H9 (cell line): ENCODE measurements around the gene PCDHGB2. TPM values are rescaled to one million over a fixed set of nuclear protein-coding genes. Genes with fewer than 3 reads are reported as not detected.
"Not testable (repeated sequence)": the region's sequence is repeated elsewhere in the genome, so short reads cannot be mapped to it uniquely, and the experiment has no call there.

Experiments
- DNase-seq: peaks from one replicate; pipeline ENCODE4 v3.0.0-alpha.2; 2017
- H2AFZ ChIP-seq: one replicate; pipeline ENCODE4 v1.6.1; 2013; ENCODE audit warnings: mild to moderate bottlenecking, low read length, control low read depth, moderate library complexity
- H2AK5ac ChIP-seq: 2 replicates; pipeline ENCODE4 v1.6.1; 2013; ENCODE audit warnings: low read length, control low read depth, mixed read lengths; ENCODE audit not compliant: insufficient read length
- H2BK120ac ChIP-seq: one replicate; pipeline ENCODE4 v1.6.1; 2013; ENCODE audit warnings: low read depth, mild to moderate bottlenecking, low read length, control low read depth, inconsistent platforms; ENCODE audit not compliant: poor library complexity, severe bottlenecking
- H2BK12ac ChIP-seq: 2 replicates; pipeline ENCODE4 v1.6.1; 2013; ENCODE audit warnings: low read length, control low read depth, mixed read lengths, low read depth; ENCODE audit not compliant: insufficient read length
- H2BK15ac ChIP-seq: 2 replicates; pipeline ENCODE4 v1.6.1; 2013; ENCODE audit warnings: low read depth, low read length, control low read depth
- H2BK20ac ChIP-seq: one replicate; pipeline ENCODE4 v1.6.1; 2013; ENCODE audit warnings: low read depth, mild to moderate bottlenecking, low read length, control low read depth, inconsistent platforms; ENCODE audit not compliant: poor library complexity, severe bottlenecking
- H2BK5ac ChIP-seq: 2 replicates; pipeline ENCODE4 v1.6.1; 2013; ENCODE audit warnings: low read length, control low read depth, mixed read lengths; ENCODE audit not compliant: insufficient read length
- H3K14ac ChIP-seq: 2 replicates; pipeline ENCODE4 v1.6.1; 2013; ENCODE audit warnings: low read length, control low read depth; ENCODE audit not compliant: insufficient read depth
- H3K18ac ChIP-seq: 2 replicates; pipeline ENCODE4 v1.6.1; 2013; ENCODE audit warnings: low read depth, mild to moderate bottlenecking, mixed read lengths, low read length, control low read depth; ENCODE audit not compliant: insufficient read length
- H3K23ac ChIP-seq: 2 replicates; pipeline ENCODE4 v1.6.1; 2013; ENCODE audit warnings: low read length, control low read depth, mixed read lengths, low read depth; ENCODE audit not compliant: insufficient read length
- H3K23me2 ChIP-seq: 2 replicates; pipeline ENCODE4 v1.6.1; 2013; ENCODE audit warnings: low read depth, mild to moderate bottlenecking, mixed read lengths, low read length, control low read depth; ENCODE audit not compliant: insufficient read length, poor library complexity, severe bottlenecking
- H3K27ac ChIP-seq: 2 replicates; pipeline ENCODE4 v1.5.1; 2013; ENCODE audit warnings: low read length, control low read depth, mixed read lengths, low read depth; ENCODE audit not compliant: insufficient read length
- H3K27me3 ChIP-seq: 2 replicates; pipeline ENCODE4 v1.6.1; 2013; ENCODE audit warnings: low read length, control low read depth, inconsistent platforms; ENCODE audit not compliant: insufficient read depth
- H3K4ac ChIP-seq: 2 replicates; pipeline ENCODE4 v1.6.1; 2013; ENCODE audit warnings: low read depth, mild to moderate bottlenecking, control low read depth, inconsistent platforms, low read length, moderate library complexity
- H3K4me1 ChIP-seq: 2 replicates; pipeline ENCODE4 v1.6.1; 2013; ENCODE audit warnings: low read length, control low read depth, inconsistent platforms; ENCODE audit not compliant: insufficient read depth
- H3K4me2 ChIP-seq: 2 replicates; pipeline ENCODE4 v1.6.1; 2013; ENCODE audit warnings: low read length, control low read depth, mixed read lengths; ENCODE audit not compliant: insufficient read length, insufficient read depth
- H3K56ac ChIP-seq: 2 replicates; pipeline ENCODE4 v1.6.1; 2013; ENCODE audit warnings: low read depth, mild to moderate bottlenecking, mixed read lengths, low read length, control low read depth; ENCODE audit not compliant: insufficient read length
- H3K79me1 ChIP-seq: 2 replicates; pipeline ENCODE4 v1.6.1; 2013; ENCODE audit warnings: low read depth, mild to moderate bottlenecking, moderate library complexity, low read length, control low read depth, inconsistent platforms; ENCODE audit not compliant: insufficient read depth, poor library complexity, severe bottlenecking
- H3K79me2 ChIP-seq: 2 replicates; pipeline ENCODE4 v1.6.1; 2013; ENCODE audit warnings: low read length, control low read depth, inconsistent platforms; ENCODE audit not compliant: insufficient read depth
- H3K9ac ChIP-seq: 2 replicates; pipeline ENCODE4 v1.6.1; 2013; ENCODE audit warnings: low read length, control low read depth, mixed read lengths; ENCODE audit not compliant: insufficient read length; ENCODE audit errors: extremely low read depth
- H3K9me3 ChIP-seq: one replicate; pipeline ENCODE4 v1.6.1; 2013; ENCODE audit warnings: low read depth, low read length, inconsistent platforms; ENCODE audit not compliant: control insufficient read depth
- H3T11ph ChIP-seq: one replicate; pipeline ENCODE4 v1.6.1; 2013; ENCODE audit warnings: mild to moderate bottlenecking, low read length, control low read depth, inconsistent platforms
- H4K20me1 ChIP-seq: one replicate; pipeline ENCODE4 v1.6.1; 2013; ENCODE audit not compliant: control insufficient read depth, insufficient read length, insufficient read depth
- H4K5ac ChIP-seq: 2 replicates; pipeline ENCODE4 v1.6.1; 2013; ENCODE audit warnings: low read depth, mild to moderate bottlenecking, mixed read lengths, low read length, control low read depth; ENCODE audit not compliant: insufficient read length
- H4K8ac ChIP-seq: replicated peaks from 2 replicates; pipeline ENCODE4 v1.6.1; 2013; ENCODE audit warnings: low read length, control low read depth, mixed read lengths, low read depth; ENCODE audit not compliant: insufficient read length
- H4K91ac ChIP-seq: 2 replicates; pipeline ENCODE4 v1.6.1; 2013; ENCODE audit warnings: low read depth, mild to moderate bottlenecking, moderate library complexity, mixed read lengths, low read length, control low read depth; ENCODE audit not compliant: insufficient read length
- H3K27ac Mint-ChIP-seq, 3 experiments: 2 replicates in 2 of 3; 3 replicates in 1 of 3; pipeline ENCODE4 v1.8.0; 2020 to 2021; ENCODE audit warnings: mixed read lengths in 3 of 3, mild to moderate bottlenecking in 1 of 3, moderate library complexity in 1 of 3
- H3K27me3 Mint-ChIP-seq: 2 replicates; pipeline ENCODE4 v1.8.0; 2021; ENCODE audit warnings: low read depth, mild to moderate bottlenecking, moderate library complexity, mixed read lengths
- H3K36me3 Mint-ChIP-seq, 3 experiments: 2 replicates in 2 of 3; 3 replicates in 1 of 3; pipeline ENCODE4 v1.8.0; 2020 to 2021; ENCODE audit warnings: low read depth in 3 of 3, mixed read lengths in 3 of 3; ENCODE audit not compliant: insufficient read depth in 1 of 3
- H3K4me1 Mint-ChIP-seq, 2 experiments: 2 replicates each; pipeline ENCODE4 v1.8.0; 2020; ENCODE audit warnings: mixed read lengths in 2 of 2
- H3K4me3 Mint-ChIP-seq, 2 experiments: 2 replicates in 1 of 2; 3 replicates in 1 of 2; pipeline ENCODE4 v1.8.0; 2020 to 2021; ENCODE audit warnings: mild to moderate bottlenecking in 2 of 2, mixed read lengths in 2 of 2, moderate library complexity in 1 of 2
- H3K9me3 Mint-ChIP-seq, 2 experiments: 2 replicates in 1 of 2; 3 replicates in 1 of 2; pipeline ENCODE4 v1.8.0; 2020; ENCODE audit warnings: mild to moderate bottlenecking in 2 of 2, mixed read lengths in 2 of 2, moderate library complexity in 1 of 2
- WGBS: extraction: QIAGEN DNeasy Blood & Tissue Kit; methylation state at CpG from one replicate; pipeline ENCODE4 v1.1.7; 2013; ENCODE audit warnings: missing lambda C conversion rate, low lambda C conversion rate, mixed read lengths; ENCODE audit not compliant: insufficient read length; ENCODE audit errors: extremely low coverage; 5-methylcytosine and 5-hydroxymethylcytosine counted together
- total RNA-seq: library from RNA; stranded (reverse); gene quantifications from 2 replicates; pipeline ENCODE4 v1.2.1, GENCODE V29; 2021
- TF ChIP-seq, protein P1 (sequence below): fragments of 200-600 bp; sonication (generic); conservative IDR thresholded peaks from 3 replicates; pipeline ENCODE4 v1.8.0; 2021; ENCODE audit warnings: antibody characterized with exemption, mild to moderate bottlenecking

The PCDHGB2 gene
- total RNA-seq, 1 experiment from 2014 or later, result 3.8 TPM

DNA sequence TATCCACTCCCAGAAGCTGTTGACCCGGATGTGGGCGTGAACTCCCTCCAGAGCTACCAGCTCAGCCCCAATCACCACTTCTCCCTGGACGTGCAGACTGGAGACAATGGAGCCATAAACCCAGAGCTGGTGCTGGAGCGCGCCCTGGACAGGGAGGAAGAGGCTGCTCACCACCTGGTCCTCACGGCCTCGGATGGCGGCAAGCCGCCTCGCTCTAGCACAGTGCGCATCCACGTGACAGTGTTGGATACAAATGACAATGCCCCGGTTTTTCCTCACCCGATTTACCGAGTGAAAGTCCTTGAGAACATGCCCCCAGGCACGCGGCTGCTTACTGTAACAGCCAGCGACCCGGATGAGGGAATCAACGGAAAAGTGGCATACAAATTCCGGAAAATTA lies 33.5 kb downstream of the PCDHGB2 start:
- Histone ChIP-seq H4K91ac (no peak overlapping the region), H3K27ac (no peak overlapping the region), H3K14ac (no peak overlapping the region), H2AK5ac (no peak overlapping the region), H3K4ac (no peak overlapping the region), H3K56ac (no peak overlapping the region), H4K5ac (no peak overlapping the region), H2BK5ac (no peak overlapping the region), H3T11ph (no peak overlapping the region), H2AFZ (no peak overlapping the region), H3K23ac (no peak overlapping the region), H3K9me3 (peaks cover 50% of the 10 kb centered on the region), H3K79me1 (no peaks in the 10 kb centered on the region), H2BK15ac (no peak overlapping the region), H3K18ac (no peak overlapping the region), H4K20me1 (no peaks in the 10 kb centered on the region), H3K4me2 (no peak overlapping the region), H3K23me2 (no peaks in the 10 kb centered on the region), H3K4me1 (0 out of 2 replicates have a peak, but pooled peaks cover 2% of the 10 kb centered on the region), H3K27me3 (no peaks in the 10 kb centered on the region), H4K8ac (no peak overlapping the region), H3K9ac (no peak overlapping the region), H2BK12ac (no peak overlapping the region), H2BK120ac (no peak overlapping the region), H3K79me2 (no peaks in the 10 kb centered on the region), H2BK20ac (no peak overlapping the region)
- TF ChIP-seq, protein P1, sequence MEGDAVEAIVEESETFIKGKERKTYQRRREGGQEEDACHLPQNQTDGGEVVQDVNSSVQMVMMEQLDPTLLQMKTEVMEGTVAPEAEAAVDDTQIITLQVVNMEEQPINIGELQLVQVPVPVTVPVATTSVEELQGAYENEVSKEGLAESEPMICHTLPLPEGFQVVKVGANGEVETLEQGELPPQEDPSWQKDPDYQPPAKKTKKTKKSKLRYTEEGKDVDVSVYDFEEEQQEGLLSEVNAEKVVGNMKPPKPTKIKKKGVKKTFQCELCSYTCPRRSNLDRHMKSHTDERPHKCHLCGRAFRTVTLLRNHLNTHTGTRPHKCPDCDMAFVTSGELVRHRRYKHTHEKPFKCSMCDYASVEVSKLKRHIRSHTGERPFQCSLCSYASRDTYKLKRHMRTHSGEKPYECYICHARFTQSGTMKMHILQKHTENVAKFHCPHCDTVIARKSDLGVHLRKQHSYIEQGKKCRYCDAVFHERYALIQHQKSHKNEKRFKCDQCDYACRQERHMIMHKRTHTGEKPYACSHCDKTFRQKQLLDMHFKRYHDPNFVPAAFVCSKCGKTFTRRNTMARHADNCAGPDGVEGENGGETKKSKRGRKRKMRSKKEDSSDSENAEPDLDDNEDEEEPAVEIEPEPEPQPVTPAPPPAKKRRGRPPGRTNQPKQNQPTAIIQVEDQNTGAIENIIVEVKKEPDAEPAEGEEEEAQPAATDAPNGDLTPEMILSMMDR, result no peak
- peaks cover 60 to 76% of the 10 kb centered on the region in 2 experiments for H3K9me3 Mint-ChIP-seq
- peaks cover 9% of the 10 kb centered on the region for H3K27me3 Mint-ChIP-seq
- H3K4me3 Mint-ChIP-seq, result no peak overlapping the region
- H3K36me3 Mint-ChIP-seq, result peaks cover 29 to 61% (median 54%) of the 10 kb centered on the region in 3 experiments
- H3K27ac Mint-ChIP-seq, result no peak overlapping the region
- no peaks in the 10 kb centered on the region for H3K4me1 Mint-ChIP-seq
- no peak for DNase-seq
- no CpG with 5 or more reads among the region's 21 CpGs for WGBS

DNA sequence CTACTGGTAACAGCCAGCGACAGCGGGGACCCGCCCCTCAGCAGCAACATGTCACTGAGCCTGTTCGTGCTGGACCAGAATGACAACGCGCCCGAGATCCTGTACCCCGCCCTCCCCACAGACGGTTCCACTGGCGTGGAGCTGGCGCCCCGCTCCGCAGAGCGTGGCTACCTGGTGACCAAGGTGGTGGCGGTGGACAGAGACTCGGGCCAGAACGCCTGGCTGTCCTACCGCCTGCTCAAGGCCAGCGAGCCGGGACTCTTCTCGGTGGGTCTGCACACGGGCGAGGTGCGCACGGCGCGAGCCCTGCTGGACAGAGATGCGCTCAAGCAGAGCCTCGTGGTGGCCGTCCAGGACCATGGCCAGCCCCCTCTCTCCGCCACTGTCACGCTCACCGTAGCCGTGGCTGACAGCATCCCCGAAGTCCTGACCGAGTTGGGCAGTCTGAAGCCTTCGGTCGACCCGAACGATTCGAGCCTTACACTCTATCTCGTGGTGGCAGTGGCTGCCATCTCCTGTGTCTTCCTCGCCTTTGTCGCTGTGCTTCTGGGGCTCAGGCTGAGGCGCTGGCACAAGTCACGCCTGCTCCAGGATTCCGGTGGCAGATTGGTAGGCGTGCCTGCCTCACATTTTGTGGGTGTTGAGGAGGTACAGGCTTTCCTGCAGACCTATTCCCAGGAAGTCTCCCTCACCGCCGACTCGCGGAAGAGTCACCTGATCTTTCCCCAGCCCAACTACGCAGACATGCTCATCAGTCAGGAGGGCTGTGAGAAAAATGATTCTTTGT lies 34.8 kb downstream of the PCDHGB2 start:
- not testable (repeated sequence) for H3K27me3 Mint-ChIP-seq, DNase-seq, H2BK15ac ChIP-seq, H2BK12ac ChIP-seq, H3K4me3 Mint-ChIP-seq, H3T11ph ChIP-seq, H4K20me1 ChIP-seq, H3K27ac Mint-ChIP-seq, H3K4ac ChIP-seq, H4K91ac ChIP-seq, H2AFZ ChIP-seq, H3K27ac ChIP-seq, H3K18ac ChIP-seq, H4K5ac ChIP-seq, H3K79me1 ChIP-seq, H3K27me3 ChIP-seq, H3K79me2 ChIP-seq, H3K23ac ChIP-seq, H3K14ac ChIP-seq, H2BK20ac ChIP-seq, H3K23me2 ChIP-seq, H3K56ac ChIP-seq, H3K4me2 ChIP-seq, H2BK120ac ChIP-seq, H2AK5ac ChIP-seq, H3K9ac ChIP-seq, H2BK5ac ChIP-seq, H3K4me1 Mint-ChIP-seq, H4K8ac ChIP-seq, H3K4me1 ChIP-seq
- peaks cover 32 to 58% (median 56%) of the 10 kb centered on the region in 3 experiments for H3K36me3 Mint-ChIP-seq
- no CpG with 5 or more reads among the region's 53 CpGs for WGBS
- peaks cover 63 to 73% of the 10 kb centered on the region in 2 experiments for H3K9me3 Mint-ChIP-seq
- peaks cover 47% of the 10 kb centered on the region for H3K9me3 ChIP-seq
